T47D (cell line): ENCODE results near the gene APBA3.
A peak's percentile ranks its signal among the peaks of the same experiment; 100 is the strongest.

Experiments
- DNase-seq, 2 experiments: peaks; one replicate each; pipeline versions ENCODE4 v3.0.0 to v3.0.0-alpha.2; 2011 to 2012; ENCODE audit warnings: low read depth in 1 of 2, low spot score in 1 of 2
- JUND ChIP-seq: IDR thresholded peaks from 2 replicates; pipeline ENCODE4 v1.6.1; 2012; ENCODE audit warnings: low read depth
- in situ Hi-C: cut with HindIII; loops from 2 replicates; pipeline ENCODE4 v1.10.0; 2016; ENCODE audit warnings: low sequenced_read_pairs, low pct_unique_long_range_greater_than_20kb

APBA3 gene

GRCh38 chr19:3722443-3723109, 38.9 kb downstream of the APBA3 start:
- peak; percentile 81 to 88 for DNase-seq
- in situ Hi-C loops: no loop called here
- TF ChIP-seq JUND: no peak

GRCh38 chr19:3721887-3722442, 39.5 kb downstream of the APBA3 start:
- no peak for TF ChIP-seq JUND
- in situ Hi-C loops: no loop called here
- no peak for DNase-seq

- in situ Hi-C loops: no loop called here
- DNase-seq: peak; percentile 88 to 96
- TF ChIP-seq JUND: peak; percentile 68
These were observed 40.2 kb downstream of the APBA3 start for GRCh38 chr19:3721131-3721886.

- TF ChIP-seq JUND: no peak
- DNase-seq: no peak
- in situ Hi-C loops: no loop called here
These were observed 41.1 kb downstream of the APBA3 start for GRCh38 chr19:3720349-3720917.

GRCh38 chr19:3719868-3720267, 41.6 kb downstream of the APBA3 start:
- no peak for TF ChIP-seq JUND
- DNase-seq: no peak
- in situ Hi-C loops: no loop called here

GRCh38 chr19:3716147-3716668, 45.3 kb downstream of the APBA3 start:
- no peak for TF ChIP-seq JUND
- no peak for DNase-seq
- in situ Hi-C loops: no loop called here

- DNase-seq: peak in 1 of 2 experiments; percentile 80
- TF ChIP-seq JUND: no peak
- in situ Hi-C loops: no loop called here
These were observed 48.6 kb downstream of the APBA3 start for GRCh38 chr19:3712663-3713611.

- peak in 1 of 2 experiments; percentile 91 for DNase-seq
- in situ Hi-C loops: no loop called here
- no peak for TF ChIP-seq JUND
These were observed 51.2 kb downstream of the APBA3 start for GRCh38 chr19:3710265-3710812.

GRCh38 chr19:3708207-3708931, 53.1 kb downstream of the APBA3 start, which contains the start of gene TJP3:
Gene TJP3 (plus strand): TSS chr19:3708384. CDS start chr19:3728433, 20,049 bp downstream.
- TF ChIP-seq JUND: no peak
- in situ Hi-C loops: no loop called here
- DNase-seq: peak; percentile 69 to 86

- in situ Hi-C loops: no loop called here
These were observed 53.7 kb downstream of the APBA3 start for GRCh38 chr19:3707868-3708206.

GRCh38 chr19:3701200-3701599, 60.3 kb downstream of the APBA3 start:
- no peak for TF ChIP-seq JUND
- in situ Hi-C loops: no loop called here

More at GRCh38 chr19:3707868-3708206, 53.7 kb downstream of the APBA3 start:
- no peak for TF ChIP-seq JUND
- DNase-seq: no peak

More at GRCh38 chr19:3701200-3701599, 60.3 kb downstream of the APBA3 start:
- no peak for DNase-seq
